IPS-11a (cell line): Measurements from ENCODE around the gene ZIC1.

ENCODE experiments used
- H3K4me3 ChIP-seq: one replicate; pipeline ENCODE4 v1.5.1; 2013; ENCODE audit warnings: low read depth, low read length, control low read depth

ZIC1 gene

GRCh38 chr3:147420353-147421183, 11.4 kb downstream of the ZIC1 start:
- H3K4me3 ChIP-seq: no peak overlapping the region

GRCh38 chr3:147421184-147421912, 12.2 kb downstream of the ZIC1 start:
- peak overlapping the region; percentile 27 for H3K4me3 ChIP-seq

GRCh38 chr3:147422196-147422595, 13.0 kb downstream of the ZIC1 start:
- H3K4me3 ChIP-seq: no peak overlapping the region

GRCh38 chr3:147422601-147423536, 13.7 kb downstream of the ZIC1 start:
- no peak overlapping the region for H3K4me3 ChIP-seq

- H3K4me3 ChIP-seq: no peak overlapping the region
Observed at GRCh38 chr3:147423537-147423797, 14.3 kb downstream of the ZIC1 start.

- H3K4me3 ChIP-seq: peak overlapping the region; percentile 4
Observed at GRCh38 chr3:147423798-147424580, 14.8 kb downstream of the ZIC1 start.

GRCh38 chr3:147424581-147425387, 15.6 kb downstream of the ZIC1 start:
- peak overlapping the region; percentile 4 for H3K4me3 ChIP-seq

- H3K4me3 ChIP-seq: peak overlapping the region; percentile 4
Observed at GRCh38 chr3:147425388-147425850, 16.3 kb downstream of the ZIC1 start.

GRCh38 chr3:147426931-147427330, 17.8 kb downstream of the ZIC1 start:
- no peak overlapping the region for H3K4me3 ChIP-seq

- no peak overlapping the region for H3K4me3 ChIP-seq
Observed at GRCh38 chr3:147427746-147428145, 18.6 kb downstream of the ZIC1 start.

GRCh38 chr3:147428326-147428725, 19.2 kb downstream of the ZIC1 start:
- no peak overlapping the region for H3K4me3 ChIP-seq

GRCh38 chr3:147428754-147429153, 19.6 kb downstream of the ZIC1 start:
- H3K4me3 ChIP-seq: no peak overlapping the region

GRCh38 chr3:147431751-147432150, 22.6 kb downstream of the ZIC1 start:
- H3K4me3 ChIP-seq: no peak overlapping the region

GRCh38 chr3:147447224-147447623, 38.1 kb downstream of the ZIC1 start:
- H3K4me3 ChIP-seq: no peak overlapping the region

GRCh38 chr3:147449669-147450068, 40.5 kb downstream of the ZIC1 start:
- H3K4me3 ChIP-seq: no peak overlapping the region

GRCh38 chr3:147458995-147459704, 50.0 kb downstream of the ZIC1 start:
- no peak overlapping the region for H3K4me3 ChIP-seq

GRCh38 chr3:147462856-147463255, 53.7 kb downstream of the ZIC1 start:
- H3K4me3 ChIP-seq: no peak overlapping the region
